C4-2B (cell line): Measurements from ENCODE around the gene ZNF225.

Experiments
- CTCF ChIP-seq: fragments of 450-650 bp; conservative IDR thresholded peaks from 2 replicates; pipeline ENCODE4 v1.5.1; 2017; ENCODE audit warnings: mild to moderate bottlenecking
- ZFX ChIP-seq: fragments of 450-650 bp; IDR thresholded peaks from 2 replicates; pipeline ENCODE4 v1.6.1; 2017

DNA sequence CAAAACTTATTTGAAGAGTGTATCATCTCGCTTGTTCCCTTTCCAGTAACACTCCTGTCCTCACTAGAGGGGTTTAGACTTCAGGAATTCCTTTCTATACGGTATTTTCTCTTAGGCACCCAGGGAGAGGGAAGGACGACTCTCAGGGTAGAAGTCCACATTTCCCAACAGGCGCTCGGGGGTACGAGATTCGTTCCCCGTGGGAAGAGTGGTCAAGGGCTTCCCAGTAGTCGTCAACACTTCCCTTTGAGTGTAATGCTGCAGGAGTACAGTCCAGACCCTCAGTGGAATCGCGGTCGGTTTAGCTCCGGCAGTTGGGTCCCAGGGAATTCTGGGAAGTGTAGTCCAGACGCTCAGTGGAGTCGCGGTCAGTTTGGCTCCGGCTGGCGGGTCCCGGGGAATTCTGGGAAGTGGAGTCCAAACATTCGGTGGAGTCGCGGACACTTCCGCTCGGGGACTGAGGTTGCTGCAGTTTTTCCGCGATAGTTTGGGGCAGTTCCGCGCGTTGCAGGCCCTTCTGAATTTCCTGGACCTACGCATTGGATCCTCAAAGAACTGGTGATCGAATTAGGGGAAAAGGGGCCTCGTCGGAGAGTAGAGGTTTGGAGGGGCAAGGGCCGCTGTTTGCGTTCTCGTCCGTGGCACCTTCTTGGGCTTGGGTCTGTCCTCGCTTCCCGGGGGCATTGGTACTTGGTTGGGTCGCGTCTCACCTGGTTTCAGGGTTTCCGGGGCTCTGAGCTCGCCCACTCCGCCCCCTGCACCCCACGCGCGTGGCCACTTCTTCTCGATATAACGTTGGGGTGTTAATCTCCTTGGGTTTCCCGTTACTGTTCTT, 19.1 kb upstream of the ZNF225 start, which contains the start of gene ZNF224:
- no peak for TF ChIP-seq CTCF
- TF ChIP-seq ZFX: no peak
